GM12892 (cell line): ENCODE measurements around the gene TMPRSS6.

Experiments used
- DNase-seq: peaks from one replicate; pipeline ENCODE4 v3.0.0; 2011; ENCODE audit not compliant: insufficient read length
- FAIRE-seq: peaks from 2 replicates; lab custom pipeline; 2011; peaks lifted over from hg19 to GRCh38; lab: Jason Lieb, UNC
- POLR2A ChIP-seq: IDR thresholded peaks from 2 replicates; pipeline ENCODE4 v1.6.1; 2011; ENCODE audit warnings: low read depth, low read length, control low read depth
- POLR2AphosphoS5 ChIP-seq: IDR thresholded peaks from 2 replicates; pipeline ENCODE4 v1.6.1; 2011; ENCODE audit warnings: low read depth, low read length, control low read depth
- TAF1 ChIP-seq: IDR thresholded peaks from 2 replicates; pipeline ENCODE4 v1.6.1; 2011; ENCODE audit warnings: low read depth, mild to moderate bottlenecking, control low read depth, low read length, borderline replicate concordance

Gene TMPRSS6

DNA sequence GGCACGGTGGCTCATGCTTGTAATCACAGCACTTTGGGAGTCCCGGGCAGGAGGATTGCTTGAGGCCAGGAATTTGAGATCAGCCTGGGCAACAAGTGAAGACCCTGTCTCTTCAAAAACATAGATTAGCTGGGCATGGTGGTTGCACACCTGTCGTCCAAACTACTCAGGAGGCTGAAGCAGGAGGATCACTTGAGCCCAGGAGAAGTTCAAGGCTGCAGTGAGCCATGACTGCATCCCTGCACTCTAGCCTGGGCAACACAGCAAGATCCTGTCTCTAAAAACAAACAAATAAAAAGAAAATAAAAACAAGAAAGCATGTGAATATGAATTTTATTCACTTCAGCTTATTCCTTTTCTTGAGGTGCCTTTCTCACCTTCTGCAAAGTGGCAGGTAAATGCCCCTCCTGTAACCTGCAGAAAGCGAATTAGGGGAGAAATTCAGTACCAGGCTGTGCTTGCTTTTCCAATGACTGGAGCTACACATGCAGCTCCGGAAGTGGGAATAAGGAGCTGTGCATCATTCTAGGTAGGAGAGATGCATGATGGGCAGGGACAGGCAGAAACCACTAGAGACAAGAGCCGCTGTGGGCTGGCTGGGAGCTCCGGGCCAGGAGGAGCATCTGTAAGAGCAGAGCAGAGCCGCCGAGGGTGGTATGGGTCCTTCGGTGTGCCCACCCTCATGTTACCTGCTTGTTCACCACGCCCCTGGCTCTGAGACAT lies 72.7 kb downstream of the TMPRSS6 start:
- no peak for DNase-seq
- FAIRE-seq: no peak
- TF ChIP-seq POLR2A (no peak), TAF1 (no peak), POLR2AphosphoS5 (no peak)

DNA sequence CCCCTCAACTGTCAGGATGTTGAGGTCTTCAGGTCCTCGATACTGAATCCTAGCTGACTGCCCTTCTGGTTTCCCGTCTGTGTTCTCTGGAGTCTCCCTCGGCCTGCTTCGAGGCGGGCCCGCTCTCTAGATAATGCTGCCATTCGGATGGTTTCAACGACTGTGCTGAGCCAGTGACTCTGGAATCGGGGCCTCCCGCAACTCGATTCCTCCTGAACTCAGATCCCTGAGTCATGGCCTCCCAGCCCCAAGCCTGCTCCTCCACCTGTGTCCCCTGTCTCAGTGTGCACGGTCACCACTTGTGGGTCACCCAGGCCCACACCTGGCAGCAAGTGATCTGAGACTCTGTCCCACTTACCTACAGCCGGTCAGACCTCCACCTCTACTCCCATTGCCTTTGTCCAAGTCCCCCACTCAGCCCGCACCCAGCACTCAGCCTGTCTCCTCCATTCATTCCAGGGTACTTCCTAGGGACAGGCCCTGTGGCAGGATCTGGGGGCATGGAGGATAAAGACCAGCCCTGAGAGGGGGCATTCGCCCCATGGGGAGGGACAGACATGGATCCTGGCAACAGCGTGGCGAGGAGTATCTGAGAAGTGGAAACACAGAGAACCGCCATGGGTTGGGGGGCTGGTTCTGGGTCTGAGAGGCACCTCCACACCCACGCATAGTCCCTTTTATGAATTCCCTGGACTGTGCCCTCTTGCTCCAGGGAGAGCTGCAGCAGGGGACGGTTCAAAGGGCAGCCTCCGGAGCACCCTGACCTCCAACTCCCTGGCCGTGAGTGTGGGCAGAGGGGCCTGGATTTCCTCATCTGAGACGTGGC lies 75.7 kb downstream of the TMPRSS6 start:
- TF ChIP-seq POLR2A (no peak), POLR2AphosphoS5 (no peak), TAF1 (no peak)
- FAIRE-seq (no peak), DNase-seq (no peak)

DNA sequence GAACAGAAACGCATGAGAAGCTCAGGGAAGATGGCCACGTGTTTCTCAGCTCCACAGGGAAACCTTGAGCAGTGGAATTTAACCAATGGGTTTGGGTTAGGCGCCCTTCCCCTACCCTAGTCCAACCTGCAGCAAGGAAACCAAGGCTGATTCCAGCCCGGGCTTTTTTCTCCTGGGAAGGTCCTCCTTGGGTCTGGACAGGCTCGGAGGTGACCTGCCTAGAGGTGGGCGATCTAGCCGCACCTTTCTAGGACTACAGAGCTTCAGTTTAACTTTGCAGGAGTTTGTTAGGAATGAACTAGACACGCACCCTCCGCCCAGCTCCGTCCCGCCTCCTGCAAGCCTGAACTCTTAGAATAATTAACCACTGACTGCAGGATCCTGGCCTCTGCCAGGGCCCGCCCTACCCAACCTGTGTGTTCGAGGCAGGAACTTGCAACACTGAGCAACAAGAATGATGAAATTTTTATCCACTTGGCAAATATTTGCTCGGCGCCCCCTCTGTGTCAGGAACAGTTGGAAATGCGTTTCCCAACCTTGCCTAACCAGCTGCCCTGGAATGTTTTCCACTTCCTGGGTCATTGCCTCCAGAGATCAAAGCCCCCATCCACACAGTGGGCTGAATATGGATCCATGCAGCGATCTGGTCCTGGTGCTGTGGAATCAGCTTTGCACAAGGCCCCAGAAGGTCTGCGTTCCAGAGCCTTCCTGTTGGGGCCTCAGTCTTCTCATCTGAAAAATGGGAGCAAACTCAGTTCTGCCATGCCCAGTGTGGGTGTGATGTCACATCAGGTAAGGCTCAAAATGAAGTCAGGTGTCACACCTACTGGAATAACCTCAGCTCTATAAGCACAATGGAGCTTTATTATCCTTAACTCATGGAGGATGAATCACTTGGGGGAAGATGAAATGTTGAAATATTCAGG lies 76.7 kb downstream of the TMPRSS6 start:
- TF ChIP-seq TAF1: no peak
- TF ChIP-seq POLR2AphosphoS5: no peak
- TF ChIP-seq POLR2A: no peak
- FAIRE-seq (no peak), DNase-seq (no peak)

DNA sequence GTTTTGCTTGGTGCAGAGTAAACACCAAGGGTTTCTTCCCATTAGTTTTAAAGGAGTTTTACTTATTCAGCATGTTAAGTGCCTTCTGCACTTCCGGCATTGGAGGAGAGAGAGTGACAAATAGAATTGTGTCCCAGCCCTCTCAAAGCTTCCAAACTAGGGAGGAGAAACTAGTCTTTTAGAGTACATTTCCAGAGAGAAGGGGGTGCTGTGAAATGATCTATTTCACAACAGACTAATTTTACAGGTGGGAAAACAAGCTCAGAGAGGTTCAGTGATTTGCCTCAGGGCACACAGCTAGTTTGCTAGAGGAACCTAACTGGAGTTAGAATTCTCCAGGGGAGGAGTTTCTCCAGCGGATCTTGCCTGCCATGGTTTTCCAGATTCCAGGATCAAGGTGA lies 77.4 kb downstream of the TMPRSS6 start:
- TF ChIP-seq POLR2AphosphoS5 (no peak), TAF1 (no peak)
- no peak for DNase-seq
- FAIRE-seq: no peak

DNA sequence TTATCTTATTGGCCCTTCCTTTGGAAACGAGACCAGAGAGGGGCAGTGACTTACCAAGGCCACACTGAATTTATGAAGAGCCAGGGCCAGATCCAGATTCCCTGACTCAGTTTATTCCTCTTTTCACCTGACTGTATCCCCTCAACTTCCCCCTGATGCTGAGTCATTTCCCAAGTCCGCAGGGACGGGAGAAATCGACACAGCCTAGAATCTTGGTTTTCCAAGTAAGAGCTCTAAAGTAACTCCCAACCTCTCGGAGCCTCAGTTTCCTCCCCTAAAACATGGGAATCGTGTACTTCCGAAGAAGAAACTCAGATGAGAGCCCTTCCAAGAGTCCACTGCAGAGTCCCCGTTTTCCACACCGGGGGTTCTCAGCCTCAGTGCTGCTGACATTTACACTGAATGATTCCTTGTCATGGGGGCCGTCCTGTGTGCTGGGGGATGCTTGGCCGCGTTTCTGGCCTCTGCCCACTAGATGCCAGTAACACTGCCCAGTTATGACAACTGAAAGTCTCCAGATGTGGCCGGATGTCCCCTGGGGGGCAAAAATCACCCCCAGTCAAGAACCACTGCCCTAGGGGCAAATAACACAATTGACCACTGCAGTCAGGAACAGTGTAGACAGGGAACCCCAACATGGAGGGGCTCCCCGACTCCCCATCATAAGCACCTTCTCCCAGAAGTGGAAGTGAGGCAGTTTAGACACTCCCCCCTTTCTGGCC lies 78.8 kb downstream of the TMPRSS6 start:
- FAIRE-seq (no peak), DNase-seq (no peak)
- TF ChIP-seq TAF1: no peak
- TF ChIP-seq POLR2A: no peak
- no peak for TF ChIP-seq POLR2AphosphoS5

DNA sequence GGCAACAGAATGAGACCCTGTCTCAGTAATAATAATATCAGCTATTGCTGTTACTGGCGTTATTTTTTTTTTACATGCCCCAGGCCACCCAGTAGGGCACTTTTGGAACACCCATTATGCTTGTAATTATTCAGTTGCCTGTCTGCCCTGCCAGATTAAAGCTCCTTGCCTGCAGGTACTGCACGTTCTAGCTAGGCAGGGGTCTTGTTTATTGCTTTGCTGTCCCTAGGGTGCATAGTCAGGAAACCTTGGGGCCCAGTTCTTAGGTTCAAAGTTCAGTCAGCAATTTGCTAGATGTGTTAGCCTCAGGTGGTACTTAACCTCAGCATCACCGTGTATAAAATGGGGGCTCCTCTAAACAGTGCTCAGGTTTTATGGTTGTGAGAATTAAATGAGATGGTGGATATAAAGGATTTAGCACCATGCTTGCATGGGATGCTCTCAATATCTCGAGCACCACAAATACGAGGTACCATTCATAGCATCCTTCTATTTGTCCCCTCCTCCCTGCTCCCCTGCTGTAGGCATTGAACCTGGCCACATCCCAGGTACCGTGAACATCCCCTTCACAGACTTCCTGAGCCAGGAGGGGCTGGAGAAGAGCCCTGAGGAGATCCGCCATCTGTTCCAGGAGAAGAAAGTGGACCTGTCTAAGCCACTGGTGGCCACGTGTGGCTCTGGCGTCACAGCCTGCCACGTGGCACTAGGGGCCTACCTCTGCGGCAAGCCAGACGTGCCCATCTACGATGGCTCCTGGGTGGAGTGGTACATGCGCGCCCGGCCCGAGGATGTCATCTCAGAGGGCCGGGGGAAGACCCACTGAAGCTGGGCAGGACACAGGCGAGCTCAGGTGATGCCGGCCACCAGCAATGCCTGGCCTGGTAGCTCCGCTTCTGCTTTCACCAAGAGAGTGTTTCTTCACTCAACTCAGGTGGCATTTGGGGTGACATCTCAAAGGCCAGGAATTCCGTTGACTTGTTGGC lies 80.5 kb downstream of the TMPRSS6 start:
- no peak for FAIRE-seq
- DNase-seq: no peak
- no peak for TF ChIP-seq TAF1
- no peak for TF ChIP-seq POLR2A
- TF ChIP-seq POLR2AphosphoS5: no peak

DNA sequence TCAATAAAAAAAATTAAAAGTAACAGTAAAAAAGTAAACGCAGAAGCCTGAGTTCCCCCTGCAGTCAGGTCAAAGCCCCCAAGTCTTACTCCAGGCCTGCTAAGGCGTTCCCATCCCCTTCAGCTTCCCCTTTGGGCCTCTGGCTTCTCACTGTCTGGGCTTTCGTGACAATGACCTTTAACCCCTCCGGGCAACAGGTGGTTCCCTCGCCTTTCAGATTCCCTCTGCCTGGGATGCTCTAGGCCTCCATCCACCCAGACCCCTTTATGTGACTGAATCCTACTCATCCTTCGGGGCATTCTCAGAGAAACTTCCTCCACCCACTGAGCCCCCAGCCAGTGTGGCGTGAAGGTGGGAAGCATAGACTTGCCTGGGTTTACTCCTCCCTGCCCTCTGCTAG lies 82.0 kb downstream of the TMPRSS6 start:
- FAIRE-seq (no peak), DNase-seq (no peak)
- TF ChIP-seq POLR2AphosphoS5 (no peak), POLR2A (no peak), TAF1 (no peak)

DNA sequence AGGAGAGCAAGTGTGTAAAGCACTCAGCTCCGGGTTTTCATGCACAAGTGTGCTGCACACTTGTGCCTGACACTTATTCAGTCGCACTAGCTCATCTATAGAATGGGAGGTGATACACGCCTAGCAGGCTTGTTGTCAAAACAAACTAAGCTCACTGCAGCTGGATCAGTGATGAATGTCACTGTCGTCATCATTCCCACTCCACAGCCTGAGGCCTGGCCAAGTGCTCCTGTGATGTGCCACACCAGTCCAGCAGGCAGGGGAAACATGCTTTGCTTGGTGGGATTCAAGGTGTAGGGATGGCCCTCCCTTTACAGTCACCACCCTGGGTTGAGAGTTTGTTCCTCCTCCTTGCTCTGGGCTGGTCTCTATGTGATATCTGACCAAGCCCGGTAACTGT lies 83.2 kb downstream of the TMPRSS6 start:
- DNase-seq: no peak
- TF ChIP-seq POLR2A: no peak
- no peak for FAIRE-seq

DNA sequence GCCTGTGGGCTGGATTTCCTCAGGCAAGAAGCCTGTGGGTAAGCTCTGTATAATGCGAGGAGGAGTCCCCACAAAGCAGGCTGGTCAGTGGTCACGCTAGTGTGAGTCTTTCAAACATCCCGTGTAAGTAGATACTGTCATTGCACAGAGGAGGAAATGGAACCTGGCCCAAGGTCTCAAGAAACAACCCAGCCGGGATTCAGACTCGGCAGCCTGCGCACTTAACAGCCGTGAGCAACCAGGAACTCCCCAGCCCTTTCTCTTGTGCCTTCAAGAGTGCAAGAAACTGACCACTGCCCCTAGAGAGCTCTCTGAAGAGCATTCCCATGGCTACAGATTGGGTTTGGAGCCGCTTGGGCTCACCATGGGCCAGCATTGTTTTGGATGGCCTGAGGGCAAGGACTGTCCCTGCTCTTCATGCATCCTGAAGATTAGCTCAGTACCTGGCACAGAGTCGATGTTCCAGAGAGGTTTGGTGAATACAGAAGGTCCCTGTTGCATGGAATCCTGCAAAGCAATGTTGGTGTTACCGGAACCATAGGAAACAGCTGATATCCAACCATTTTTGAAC lies 83.9 kb downstream of the TMPRSS6 start:
- FAIRE-seq (no peak), DNase-seq (no peak)
- TF ChIP-seq POLR2A (no peak), POLR2AphosphoS5 (no peak), TAF1 (no peak)
